ENCODE measurements around the gene CLEC4A. TPM values are rescaled to one million over a fixed set of nuclear protein-coding genes. Genes with fewer than 3 reads are reported as not detected.

The CLEC4A gene
- total RNA-seq, 1 donor from 2014 or later: 0.29 TPM

Other genes with a start within 250 kb of the CLEC4A start
- 214 and 2,005 TPM in 2 replicates for gene SLC2A3, start 187.4 kb upstream of the CLEC4A start, total RNA-seq (ENCODE audit: low replicate concordance)
- gene FOXJ2, start 90.9 kb upstream of the CLEC4A start, total RNA-seq (ENCODE audit: low replicate concordance): 15.6 and 35.5 TPM in 2 replicates
- not detected in 2 replicates for gene C3AR1, start 57.3 kb upstream of the CLEC4A start, total RNA-seq (ENCODE audit: low replicate concordance)
- gene NECAP1, start 41.3 kb upstream of the CLEC4A start, total RNA-seq (ENCODE audit: low replicate concordance): 26.9 and 61.4 TPM in 2 replicates
- 0.10 TPM in 1 of 2 replicates, not detected in the other for gene ZNF705A, start 33.4 kb downstream of the CLEC4A start, total RNA-seq (ENCODE audit: low replicate concordance)
- 0.36 TPM in 1 of 2 replicates, not detected in the other for gene FAM90A1, start 104.0 kb downstream of the CLEC4A start, total RNA-seq (ENCODE audit: low replicate concordance)